HG02610 (cell line): ENCODE measurements around the gene ANLN.

Experiments
- ATAC-seq: cut with Tn5 transposase; IDR thresholded peaks from one replicate; pipeline ENCODE4 v1.9.1; 2021; ENCODE audit warnings: mild to moderate bottlenecking, moderate library complexity; ENCODE audit not compliant: unreplicated experiment

ANLN gene

GRCh38 chr7:36407636-36408550, 18.2 kb downstream of the ANLN start:
- no peak for ATAC-seq

DNA sequence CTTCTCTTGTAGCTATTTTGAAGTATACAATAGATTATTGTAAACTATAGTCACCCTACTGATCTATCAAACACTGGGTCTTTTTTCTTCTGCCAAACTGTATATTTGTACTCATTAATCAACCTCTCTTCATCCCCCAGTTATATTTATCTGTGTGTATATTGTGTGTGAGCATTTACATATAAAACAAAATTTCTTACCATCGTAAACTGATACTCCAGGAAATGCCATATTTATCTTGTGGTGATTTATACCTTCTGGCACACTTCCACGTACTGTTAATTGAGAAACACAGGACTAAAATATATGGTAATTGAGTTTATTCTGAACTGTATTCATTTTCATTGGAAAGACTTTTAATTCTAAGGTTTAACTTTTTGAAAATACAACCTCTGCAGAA, 18.9 kb downstream of the ANLN start:
- no peak for ATAC-seq

DNA sequence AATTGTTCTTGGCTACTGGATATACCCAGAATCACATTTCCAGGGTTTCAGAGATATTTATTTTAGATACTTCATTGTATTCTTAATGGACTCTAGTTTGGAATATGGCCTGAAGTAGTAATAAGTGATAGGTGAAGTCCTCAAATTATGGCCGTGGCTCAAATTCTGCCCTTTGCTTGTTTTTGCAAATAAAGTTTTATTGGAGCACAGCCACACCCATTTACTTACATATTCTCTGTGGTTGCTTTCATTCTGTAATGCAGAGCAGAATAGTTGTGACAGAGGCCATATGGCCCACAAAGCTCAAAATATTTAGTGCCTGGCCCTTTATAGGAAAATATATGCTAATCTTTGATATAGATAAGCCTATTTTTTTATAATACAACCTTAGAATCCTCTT, 19.5 kb downstream of the ANLN start:
- no peak for ATAC-seq

DNA sequence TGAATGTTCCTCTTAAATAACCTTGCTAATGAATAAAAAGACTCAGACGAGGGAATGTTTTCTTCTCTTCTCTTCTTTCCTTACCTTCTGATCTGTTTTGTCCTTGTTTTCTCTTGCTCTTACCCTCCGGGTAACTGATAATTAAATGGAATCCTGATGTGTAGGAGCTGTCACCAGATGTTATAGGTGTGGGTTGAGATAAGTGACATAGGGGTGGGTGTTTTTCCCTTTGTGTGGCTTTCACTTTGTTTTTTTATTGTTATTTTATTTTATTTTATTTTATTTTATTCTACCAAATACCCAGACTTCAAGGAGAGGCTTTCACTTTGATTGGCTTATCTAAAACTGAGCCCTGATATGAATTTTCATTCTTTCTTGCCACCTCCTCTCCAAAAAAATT, 25.5 kb downstream of the ANLN start:
- ATAC-seq, result no peak

- ATAC-seq, result no peak
Measured at GRCh38 chr7:36416251-36416650, 26.6 kb downstream of the ANLN start.

- no peak for ATAC-seq
Measured at GRCh38 chr7:36420307-36420706, 30.6 kb downstream of the ANLN start.

GRCh38 chr7:36422072-36422471, 32.4 kb downstream of the ANLN start:
- ATAC-seq, result no peak

DNA sequence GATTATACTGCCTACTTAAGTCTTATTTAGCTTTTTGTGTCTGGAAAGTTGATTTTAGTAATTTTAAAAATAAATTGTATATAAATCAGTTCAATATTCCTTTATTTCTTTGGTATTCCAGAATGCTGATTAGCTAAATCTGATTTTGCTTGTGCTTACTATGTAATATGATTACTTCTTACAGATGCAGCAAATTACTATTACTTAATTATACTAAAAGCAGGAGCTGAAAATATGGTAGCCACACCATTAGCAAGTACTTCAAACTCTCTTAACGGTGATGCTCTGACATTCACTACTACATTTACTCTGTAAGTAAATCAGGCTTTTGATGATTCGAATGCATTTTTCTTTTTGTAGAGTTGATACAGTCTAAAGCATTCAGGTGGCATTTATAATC, 34.0 kb downstream of the ANLN start:
- ATAC-seq, result no peak

DNA sequence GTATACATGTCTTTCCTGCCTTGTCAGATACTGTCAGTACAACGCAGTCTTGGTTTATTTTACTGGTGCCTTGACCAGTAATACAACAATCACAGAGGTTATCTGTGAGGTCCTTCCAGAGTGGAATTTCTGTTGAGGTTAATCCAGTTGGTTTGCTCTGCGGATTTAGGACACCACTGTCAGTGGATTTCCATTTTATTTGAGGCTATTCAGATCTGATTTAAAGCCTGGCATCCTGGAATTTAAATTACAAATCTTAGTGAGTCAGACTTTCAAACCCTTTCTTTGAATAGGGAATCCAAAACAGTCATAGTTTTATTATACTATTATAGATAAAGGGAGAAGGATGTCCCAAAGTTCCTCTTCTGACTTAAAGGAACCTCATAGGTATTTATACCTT, 40.5 kb downstream of the ANLN start:
- no peak for ATAC-seq

GRCh38 chr7:36430881-36431280, 41.2 kb downstream of the ANLN start:
- no peak for ATAC-seq

DNA sequence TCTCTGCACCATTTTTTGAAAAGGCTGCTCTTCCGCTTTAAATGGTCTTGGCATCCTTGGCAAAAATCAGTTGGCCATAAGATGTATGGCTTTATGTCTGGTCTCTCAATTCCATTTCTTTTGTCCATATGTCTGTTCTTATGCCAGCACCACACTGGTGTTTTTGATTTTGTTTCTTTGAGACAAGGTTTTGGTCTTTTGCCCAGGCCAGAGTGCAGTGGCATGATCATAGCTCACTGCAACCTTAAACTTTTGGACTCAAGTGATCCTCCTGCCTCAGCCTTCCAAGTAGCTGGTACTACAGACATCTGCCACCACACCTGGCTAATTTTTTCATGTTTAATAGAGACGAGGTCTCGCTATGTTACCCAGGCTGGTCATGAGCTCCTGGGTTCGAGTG, 48.5 kb downstream of the ANLN start:
- ATAC-seq, result no peak

DNA sequence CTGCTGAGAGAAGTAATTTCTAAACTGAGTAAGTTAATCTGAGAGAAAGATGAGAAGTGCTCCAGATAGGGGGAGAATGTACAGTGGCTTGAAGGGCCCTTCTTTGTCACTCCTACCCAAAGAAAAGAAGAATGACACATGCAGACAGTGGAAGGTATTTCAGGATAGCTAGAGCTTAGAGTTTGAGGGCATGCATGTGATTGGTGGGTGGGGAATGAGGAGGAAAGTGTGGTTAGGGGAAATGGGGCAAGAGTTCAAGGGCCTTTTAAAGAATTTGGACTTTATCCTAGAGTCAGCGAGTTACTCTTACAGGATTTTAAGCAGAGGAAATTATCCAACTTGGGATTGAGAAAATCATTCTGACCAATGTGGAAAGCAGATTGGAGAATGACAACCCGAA, 50.0 kb downstream of the ANLN start:
- ATAC-seq, result no peak

- no peak for ATAC-seq
Measured at GRCh38 chr7:36440880-36441279, 51.2 kb downstream of the ANLN start.

GRCh38 chr7:36441344-36442022, 51.8 kb downstream of the ANLN start:
- no peak for ATAC-seq

DNA sequence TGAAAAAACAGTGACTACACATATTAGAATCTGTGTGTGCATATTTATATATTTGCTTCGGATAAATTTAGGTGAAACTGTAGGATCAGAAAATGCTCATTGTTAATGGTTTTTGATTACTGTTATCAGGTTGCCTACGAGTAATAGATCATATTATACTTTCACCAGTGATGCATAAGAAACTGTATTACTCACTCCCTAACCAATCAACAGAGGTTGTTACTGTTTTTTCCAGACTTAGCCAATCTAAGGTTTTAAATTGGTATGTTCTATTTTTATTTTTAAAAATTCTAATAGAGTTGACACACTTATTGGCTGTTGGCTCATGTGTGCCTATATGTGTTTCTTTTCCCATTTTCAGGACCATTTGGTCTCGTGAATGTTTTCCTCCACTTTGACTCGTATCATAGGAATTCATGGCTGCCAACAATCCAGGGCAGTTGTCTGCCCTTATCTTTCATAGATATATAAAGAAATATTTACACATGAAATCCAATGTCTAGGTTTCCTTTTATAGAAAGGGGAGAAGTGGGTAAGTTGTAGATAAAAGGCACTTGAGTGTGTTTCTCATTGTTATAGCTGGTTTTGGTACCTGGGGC, 59.2 kb downstream of the ANLN start:
- no peak for ATAC-seq

DNA sequence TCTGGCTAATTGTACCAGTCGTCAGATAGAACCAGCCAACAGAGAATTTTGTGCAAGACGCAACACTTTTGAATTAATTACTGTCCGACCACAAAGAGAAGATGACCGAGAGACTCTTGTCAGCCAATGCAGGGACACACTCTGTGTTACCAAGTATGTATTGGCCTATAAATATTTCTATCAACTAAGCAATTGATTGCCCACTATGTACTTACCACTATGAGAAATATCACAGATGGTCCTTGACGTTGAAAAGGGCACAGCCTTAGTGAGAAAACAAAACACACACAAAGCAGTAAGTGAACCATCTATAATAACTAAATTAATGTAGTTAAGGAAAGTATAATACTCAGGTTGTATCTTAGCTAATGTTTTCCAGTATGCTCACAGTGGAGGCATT, 60.0 kb downstream of the ANLN start:
- no peak for ATAC-seq

- no peak for ATAC-seq
Measured at GRCh38 chr7:36453769-36454168, 64.1 kb downstream of the ANLN start.

DNA sequence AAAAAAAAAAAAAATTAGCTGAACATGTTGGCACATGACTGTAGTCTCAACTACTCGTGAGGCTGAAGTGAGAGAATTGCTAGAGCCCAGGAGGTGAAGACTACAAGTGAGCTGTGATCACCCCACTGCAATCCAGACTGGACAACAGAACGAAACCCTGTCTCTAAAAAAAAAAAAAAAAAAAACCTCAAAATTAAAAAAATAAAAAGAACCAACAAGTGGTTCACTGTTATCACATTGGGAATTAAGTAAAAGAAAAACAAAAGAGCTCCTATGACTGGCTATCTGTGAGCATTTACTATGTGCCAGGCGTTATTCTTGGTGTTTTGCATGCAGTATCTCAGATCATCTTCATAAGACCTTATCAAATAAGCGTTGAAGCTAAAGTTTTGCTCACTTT, 66.0 kb downstream of the ANLN start:
- no peak for ATAC-seq

- ATAC-seq, result no peak
Measured at GRCh38 chr7:36456138-36456537, 66.5 kb downstream of the ANLN start.

DNA sequence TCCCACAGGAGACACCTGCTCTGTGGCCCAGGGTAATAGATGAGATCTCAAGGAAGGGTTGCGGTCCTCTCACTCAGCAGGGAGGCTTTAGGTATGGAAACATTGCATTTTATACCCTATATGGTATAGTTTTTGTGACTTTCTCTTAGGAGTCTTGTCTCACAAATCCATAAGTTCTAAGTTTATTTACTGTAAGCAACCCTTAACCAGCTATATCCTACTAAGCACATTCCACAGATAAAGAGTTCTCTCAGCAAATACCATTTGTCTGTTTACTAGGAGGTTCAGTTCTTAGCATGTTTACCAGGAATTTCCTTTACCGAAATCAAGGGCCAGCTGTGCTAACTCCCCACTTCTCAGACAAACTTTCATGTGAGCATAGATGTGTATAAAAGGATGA, 66.9 kb downstream of the ANLN start:
- ATAC-seq, result no peak

- no peak for ATAC-seq
Measured at GRCh38 chr7:36459236-36459960, 69.7 kb downstream of the ANLN start.
